Astrocyte (in vitro differentiated cells and primary cell): ENCODE results near the gene KRT86. TPM values are rescaled to one million over a fixed set of nuclear protein-coding genes. Genes with fewer than 3 reads are reported as not detected.

ENCODE experiments used
- DNase-seq: peaks from one replicate; pipeline ENCODE4 v3.0.0-alpha.2; 2010; ENCODE audit warnings: low read depth
- FAIRE-seq: peaks from 2 replicates; lab custom pipeline; 2011; peaks lifted over from hg19 to GRCh38; lab: Jason Lieb, UNC
- H2AFZ ChIP-seq: 2 replicates; pipeline ENCODE4 v1.6.0; 2012; ENCODE audit warnings: low read depth, low read length, inconsistent platforms
- H3K27ac ChIP-seq: 2 replicates; pipeline ENCODE4 v1.5.1; 2011; ENCODE audit warnings: low read depth, low read length, inconsistent platforms
- H3K27me3 ChIP-seq: 2 replicates; pipeline ENCODE4 v1.6.0; 2011; ENCODE audit warnings: low read length, inconsistent platforms; ENCODE audit not compliant: insufficient read depth
- H3K36me3 ChIP-seq: 2 replicates; pipeline ENCODE4 v1.5.1; 2011; ENCODE audit warnings: low read length, inconsistent platforms; ENCODE audit not compliant: insufficient read depth
- H3K4me1 ChIP-seq: 2 replicates; pipeline ENCODE4 v1.5.1; 2011; ENCODE audit warnings: low read length, inconsistent platforms; ENCODE audit not compliant: insufficient read depth
- H3K4me2 ChIP-seq: 2 replicates; pipeline ENCODE4 v1.6.0; 2012; ENCODE audit warnings: low read length, inconsistent platforms
- H3K4me3 ChIP-seq: 2 replicates; pipeline ENCODE4 v1.5.1; 2011; ENCODE audit warnings: low read depth, mild to moderate bottlenecking, low read length, inconsistent platforms; ENCODE audit not compliant: insufficient read depth
- H3K79me2 ChIP-seq: 2 replicates; pipeline ENCODE4 v1.6.0; 2012; ENCODE audit warnings: mild to moderate bottlenecking, low read length, inconsistent platforms; ENCODE audit not compliant: insufficient read depth
- H3K9ac ChIP-seq: 2 replicates; pipeline ENCODE4 v1.6.0; 2012; ENCODE audit warnings: mild to moderate bottlenecking, low read length, inconsistent platforms
- H3K9me3 ChIP-seq: 2 replicates; pipeline ENCODE4 v1.5.1; 2012; ENCODE audit warnings: low read depth, mild to moderate bottlenecking, low read length, inconsistent platforms; ENCODE audit not compliant: insufficient read depth
- H4K20me1 ChIP-seq: 2 replicates; pipeline ENCODE4 v1.6.0; 2012; ENCODE audit warnings: low read length, inconsistent platforms; ENCODE audit not compliant: insufficient read depth
- H3K27ac Mint-ChIP-seq: one replicate; pipeline ENCODE4 v1.8.0; 2021; ENCODE audit warnings: mild to moderate bottlenecking, mixed read lengths; ENCODE audit not compliant: unreplicated experiment
- H3K27me3 Mint-ChIP-seq: one replicate; pipeline ENCODE4 v1.8.0; 2021; ENCODE audit warnings: low read depth, mixed read lengths; ENCODE audit not compliant: unreplicated experiment
- H3K36me3 Mint-ChIP-seq: one replicate; pipeline ENCODE4 v1.8.0; 2021; ENCODE audit warnings: low read depth, mixed read lengths; ENCODE audit not compliant: unreplicated experiment
- H3K4me1 Mint-ChIP-seq: one replicate; pipeline ENCODE4 v1.8.0; 2021; ENCODE audit warnings: low read depth, mixed read lengths; ENCODE audit not compliant: unreplicated experiment
- H3K4me3 Mint-ChIP-seq: one replicate; pipeline ENCODE4 v1.8.0; 2021; ENCODE audit warnings: mild to moderate bottlenecking, moderate library complexity, mixed read lengths; ENCODE audit not compliant: unreplicated experiment
- H3K9me3 Mint-ChIP-seq: one replicate; pipeline ENCODE4 v1.8.0; 2021; ENCODE audit warnings: mild to moderate bottlenecking, mixed read lengths; ENCODE audit not compliant: unreplicated experiment
- CTCF ChIP-seq: IDR thresholded peaks from 2 replicates; pipeline ENCODE4 v1.5.1; 2011; ENCODE audit warnings: low read depth, mild to moderate bottlenecking, inconsistent platforms, low read length, moderate library complexity; ENCODE audit not compliant: insufficient read depth
- EZH2 ChIP-seq: IDR thresholded peaks from 2 replicates; pipeline ENCODE4 v1.6.1; 2012; ENCODE audit warnings: mild to moderate bottlenecking, low read length, inconsistent platforms; ENCODE audit not compliant: insufficient read depth
- total RNA-seq: library from RNA; stranded (reverse); gene quantifications from 2 replicates; pipeline ENCODE4 v1.2.1, GENCODE V29; 2021

The KRT86 gene
- total RNA-seq, 1 donor from 2014 or later, result 0.43 TPM

- Mint-ChIP-seq H3K9me3 (peaks cover 2% of the 10 kb centered on the region), H3K4me1 (peaks cover 59% of the 10 kb centered on the region)
- no peaks in the 10 kb centered on the region for H3K27me3 ChIP-seq
These were observed 40.1 kb upstream of the KRT86 start for GRCh38 chr12:52234223-52234810.

GRCh38 chr12:52235001-52235764 is 39.3 kb upstream of the KRT86 start:
- H3K9me3 Mint-ChIP-seq, result peaks cover 2% of the 10 kb centered on the region
- H2AFZ ChIP-seq, result no peak overlapping the region
- no peak overlapping the region for H3K4me3 ChIP-seq
- peaks cover 4% of the 10 kb centered on the region for H3K79me2 ChIP-seq
- H3K27ac ChIP-seq, result no peak overlapping the region
- no peak overlapping the region for H3K27ac Mint-ChIP-seq
- H4K20me1 ChIP-seq, result no peaks in the 10 kb centered on the region
- H3K9me3 ChIP-seq, result no peaks in the 10 kb centered on the region
- H3K27me3 ChIP-seq, result no peaks in the 10 kb centered on the region
- peaks cover 34% of the 10 kb centered on the region for H3K27me3 Mint-ChIP-seq
- H3K36me3 ChIP-seq, result no peaks in the 10 kb centered on the region
- H3K4me3 Mint-ChIP-seq, result no peak overlapping the region
- no peak for TF ChIP-seq CTCF
- TF ChIP-seq EZH2, result no peak
- FAIRE-seq (no peak), DNase-seq (no peak)
- peaks cover 55% of the 10 kb centered on the region for H3K4me1 Mint-ChIP-seq
- H3K4me1 ChIP-seq, result peaks cover 42% of the 10 kb centered on the region
- no peak overlapping the region for H3K9ac ChIP-seq
- peak overlapping the region; percentile 75 for H3K4me2 ChIP-seq
- H3K36me3 Mint-ChIP-seq, result peaks cover 22% of the 10 kb centered on the region

More at GRCh38 chr12:52234223-52234810, 40.1 kb upstream of the KRT86 start:
- peak overlapping the region; percentile 75 for H3K4me2 ChIP-seq
- Mint-ChIP-seq H3K4me3 (peak overlapping the region; percentile 31), H3K27me3 (peaks cover 34% of the 10 kb centered on the region), H3K36me3 (peaks cover 18% of the 10 kb centered on the region), H3K27ac (peak overlapping the region; percentile 11)
- peaks cover 50% of the 10 kb centered on the region for H3K4me1 ChIP-seq
- peaks cover 4% of the 10 kb centered on the region for H3K79me2 ChIP-seq
- no peaks in the 10 kb centered on the region for H3K9me3 ChIP-seq
- no peak overlapping the region for H3K9ac ChIP-seq
- FAIRE-seq (no peak), DNase-seq (no peak)
- H2AFZ ChIP-seq, result no peak overlapping the region
- H3K4me3 ChIP-seq, result no peak overlapping the region
- TF ChIP-seq CTCF, result no peak
- TF ChIP-seq EZH2, result no peak
- H4K20me1 ChIP-seq, result no peaks in the 10 kb centered on the region
- no peak overlapping the region for H3K27ac ChIP-seq
- no peaks in the 10 kb centered on the region for H3K36me3 ChIP-seq
